HepG2 (cell line): ENCODE data around the gene CAPN13. TPM values are rescaled to one million over a fixed set of nuclear protein-coding genes. Genes with fewer than 3 reads are reported as not detected.

Source experiments
- ATF1 ChIP-seq: IDR thresholded peaks from 2 replicates; pipeline ENCODE4 v1.6.1; 2016; ENCODE audit warnings: mild to moderate bottlenecking, control low read depth
- CTCF ChIP-seq: sonication (generic); formaldehyde crosslinking; IDR thresholded peaks from 2 replicates; pipeline ENCODE4 v1.5.0; 2020; ENCODE audit warnings: mild to moderate bottlenecking, missing genetic modification reagents, moderate library complexity
- FIP1L1 ChIP-seq: fragments of 200-400 bp; formaldehyde crosslinking; IDR thresholded peaks from 2 replicates; pipeline ENCODE4 v1.6.1; 2018; ENCODE audit warnings: low read depth, mild to moderate bottlenecking, low read length, moderate library complexity, borderline replicate concordance; ENCODE audit not compliant: insufficient read depth
- HMGXB3 ChIP-seq: sonication (generic); formaldehyde crosslinking; IDR thresholded peaks from 2 replicates; pipeline ENCODE4 v1.4.0; 2020; ENCODE audit warnings: missing genetic modification reagents, borderline replicate concordance
- HNRNPH1 ChIP-seq: fragments of 200-400 bp; formaldehyde crosslinking; optimal IDR thresholded peaks from 2 replicates; pipeline ENCODE3; 2017; ENCODE audit warnings: mild to moderate bottlenecking, low read depth, low read length
- SIX1 ChIP-seq: sonication (generic); formaldehyde crosslinking; IDR thresholded peaks from 2 replicates; pipeline ENCODE4 v1.4.0; 2020; ENCODE audit warnings: missing genetic modification reagents, borderline replicate concordance
- SMC3 ChIP-seq: IDR thresholded peaks from 2 replicates; pipeline ENCODE4 v1.6.1; 2011; ENCODE audit warnings: low read length, improper control_type of control experiment
- STAG1 ChIP-seq: sonication (generic); formaldehyde crosslinking; IDR thresholded peaks from 2 replicates; pipeline ENCODE4 v1.4.0; 2020; ENCODE audit warnings: missing genetic modification reagents
- TGIF2 ChIP-seq: IDR thresholded peaks from 2 replicates; pipeline ENCODE4 v1.6.1; 2016; ENCODE audit warnings: control low read depth, missing compliant biosample characterization
- ZNF230 ChIP-seq: sonication (generic); formaldehyde crosslinking; IDR thresholded peaks from 2 replicates; pipeline ENCODE4 v1.4.0; 2020; ENCODE audit warnings: mild to moderate bottlenecking, missing genetic modification reagents
- ZNF546 ChIP-seq: sonication (generic); formaldehyde crosslinking; conservative IDR thresholded peaks from 2 replicates; pipeline ENCODE4 v1.8.1; 2023; ENCODE audit warnings: mild to moderate bottlenecking, missing genetic modification reagents
- ZSCAN21 ChIP-seq: sonication (generic); formaldehyde crosslinking; IDR thresholded peaks from 2 replicates; pipeline ENCODE4 v1.8.0; 2022; ENCODE audit warnings: mild to moderate bottlenecking, missing genetic modification reagents, moderate library complexity, borderline replicate concordance
- polyA plus RNA-seq, 8 experiments: library from polyadenylated mRNA; depleted of rRNA in 3 of 8; stranded (reverse) in 7 of 8; unstranded in 1 of 8; fragments of >200 nt; fragmentation: Illumina TruSeq in 4 of 8; extraction: Trizol in 4 of 8; gene quantifications; 2 replicates each; pipeline versions ENCODE4 v1.2.1 to v1.2.3, GENCODE V29; 2011 to 2016; ENCODE audit warnings: low read depth in 4 of 8, missing spikeins in 1 of 8, mixed read lengths in 1 of 8; ENCODE audit not compliant: insufficient read depth in 1 of 8
- total RNA-seq, 5 experiments: library from RNA; depleted of rRNA; stranded (reverse); fragments of >200 nt; fragmentation: Illumina TruSeq; extraction: Trizol; gene quantifications; 2 replicates each; pipeline ENCODE4 v1.2.3, GENCODE V29; 2016; ENCODE audit warnings: low read depth in 1 of 5

Gene CAPN13
- total and polyA plus RNA-seq, 2 of the 13 experiments (the other 11 are each of a cell fraction or from before 2014, with no cell fraction given): not detected

GRCh38 chr2:30691948-30692828, 115.1 kb downstream of the CAPN13 start (continued):
- TF ChIP-seq STAG1 (CRISPR knock-in tag): peak; percentile 75
- TF ChIP-seq HNRNPH1: no peak
- no peak for TF ChIP-seq FIP1L1
- TF ChIP-seq ZNF546 (CRISPR knock-in tag): no peak
- no peak for TF ChIP-seq TGIF2 (CRISPR knock-in tag)
- TF ChIP-seq ATF1 (CRISPR knock-in tag): no peak
- no peak for TF ChIP-seq HMGXB3 (CRISPR knock-in tag)
- TF ChIP-seq ZNF230: 0 out of 2 replicates have a peak, but pooled peaks have one; percentile 40
- TF ChIP-seq CTCF (CRISPR knock-in tag): peak; percentile 79
- no peak for TF ChIP-seq SIX1 (CRISPR knock-in tag)
- no peak for TF ChIP-seq ZSCAN21 (CRISPR knock-in tag)
- 0 out of 2 replicates have a peak, but pooled peaks have one; percentile 19 for TF ChIP-seq SMC3
